Activated CD4-positive, alpha-beta T cell treated with anti-CD3 and anti-CD28 coated beads for 48 hours (primary cell): ENCODE data around the gene CYP4A22.
A peak's percentile ranks its signal among the peaks of the same experiment; 100 is the strongest.
"Not testable (repeated sequence)": the region's sequence is repeated elsewhere in the genome, so short reads cannot be mapped to it uniquely, and the experiment has no call there.

Experiments used
- DNase-seq: peaks from one replicate; pipeline ENCODE4 v3.0.0-alpha.2; 2020

CYP4A22 gene

DNA sequence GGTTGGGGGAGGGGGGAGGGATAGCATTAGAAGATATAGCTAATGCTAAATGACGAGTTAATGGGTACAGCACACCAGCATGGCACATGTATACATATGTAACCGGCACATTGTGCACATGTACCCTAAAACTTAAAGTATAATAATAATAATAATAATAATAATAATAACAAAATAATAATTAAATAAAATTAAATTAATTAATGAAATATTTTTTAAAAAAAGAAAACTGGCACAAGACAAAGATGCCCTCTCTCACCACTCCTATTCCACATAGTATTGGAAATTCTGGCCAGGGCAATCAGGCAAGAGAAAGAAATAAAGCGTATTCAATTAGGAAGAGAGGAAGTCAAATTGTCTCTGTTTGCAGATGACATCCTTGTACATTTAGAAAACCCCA lies 20.7 kb downstream of the CYP4A22 start:
- not testable (repeated sequence) for DNase-seq

DNA sequence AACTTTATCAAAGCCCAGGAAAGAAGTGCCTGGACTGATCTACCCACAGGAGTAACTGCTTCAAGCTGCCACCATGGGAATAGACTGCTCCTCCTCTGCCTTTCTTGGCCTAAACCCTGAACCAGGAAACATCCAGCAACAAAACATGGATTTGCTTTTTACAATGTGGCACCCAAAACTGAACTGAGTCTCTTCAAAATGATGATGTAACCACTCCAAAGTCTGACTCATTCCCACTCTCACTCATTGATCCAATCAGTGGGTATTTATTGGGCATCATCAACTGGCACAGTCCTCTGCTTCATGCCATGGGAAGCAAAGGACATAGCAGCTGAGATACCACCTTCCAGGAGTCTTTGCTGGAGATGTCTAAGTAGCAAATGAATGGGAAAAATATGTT lies 23.5 kb downstream of the CYP4A22 start:
- no peak for DNase-seq

DNA sequence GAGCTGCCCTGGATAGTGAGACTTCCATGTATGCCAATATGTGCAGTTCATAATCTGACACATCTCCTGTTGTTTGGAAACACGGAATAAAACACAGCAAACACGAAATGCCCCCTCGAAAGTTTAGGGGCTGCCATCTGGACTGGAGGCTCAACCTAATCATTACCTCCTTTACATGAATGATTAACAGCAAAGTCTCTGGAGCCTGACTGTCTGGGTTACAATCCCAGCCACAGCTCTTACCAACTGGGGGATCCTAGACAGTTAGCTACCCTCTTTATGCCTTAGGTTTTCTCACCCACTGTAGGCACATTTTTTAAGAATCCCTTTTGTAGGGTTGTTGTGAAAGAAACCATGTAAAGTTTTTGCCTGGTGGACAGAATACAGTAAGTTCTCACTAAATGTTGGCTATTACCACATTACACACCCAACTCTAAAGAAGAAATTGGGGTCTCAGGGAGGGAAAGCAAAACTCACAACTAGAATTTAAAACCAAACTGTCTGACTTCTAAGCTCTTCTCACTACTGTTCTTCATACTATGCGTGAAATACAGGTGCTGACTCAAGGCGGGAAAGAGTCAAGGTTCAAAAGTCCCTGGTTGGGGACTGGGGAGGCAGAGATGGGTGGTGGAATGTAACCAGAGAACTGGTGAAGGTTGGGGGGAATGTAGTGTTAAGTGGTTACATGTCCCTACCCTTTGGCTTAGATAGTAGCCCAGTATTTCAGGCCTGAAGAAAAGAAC lies 24.2 kb downstream of the CYP4A22 start:
- DNase-seq, result no peak

- no peak for DNase-seq
These were observed 27.3 kb downstream of the CYP4A22 start for GRCh38 chr1:47164552-47164951.

GRCh38 chr1:47172782-47173181 lies 35.5 kb downstream of the CYP4A22 start:
- DNase-seq, result no peak

GRCh38 chr1:47174656-47175020 lies 37.4 kb downstream of the CYP4A22 start:
- DNase-seq, result no peak

DNA sequence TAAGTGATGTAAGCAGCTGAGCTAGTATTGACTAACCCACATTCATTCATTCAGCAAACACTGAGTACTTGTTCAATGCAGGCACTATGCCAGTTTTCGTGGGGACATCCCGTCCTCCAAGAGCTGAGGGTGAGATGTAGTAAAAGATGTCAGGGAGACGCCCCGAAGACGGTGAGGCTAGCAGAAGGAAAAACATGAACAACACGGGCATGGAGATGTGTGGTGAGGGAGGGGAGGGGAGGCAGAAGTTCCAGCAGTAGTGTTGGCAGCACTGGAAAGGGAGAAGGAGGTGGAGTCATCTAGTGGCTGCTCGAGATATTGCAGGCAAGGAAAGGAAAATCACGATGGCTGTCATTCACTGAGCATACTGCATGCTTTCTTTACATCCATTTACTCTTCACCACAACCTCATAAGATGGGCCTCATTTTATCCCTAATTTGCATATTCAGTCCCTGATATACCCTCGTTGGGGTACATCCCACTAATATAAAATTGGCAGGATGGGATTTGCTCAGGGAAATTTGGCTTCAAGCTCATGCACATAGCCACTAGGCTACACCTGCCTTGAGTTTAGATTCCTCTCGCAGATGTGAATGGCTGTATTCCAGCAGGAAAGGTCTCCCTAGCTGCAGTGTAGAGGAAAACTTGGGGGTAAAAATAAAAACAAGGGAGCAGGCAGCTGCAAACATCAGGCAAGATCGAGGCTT lies 38.1 kb downstream of the CYP4A22 start:
- DNase-seq, result peak; percentile 63

DNA sequence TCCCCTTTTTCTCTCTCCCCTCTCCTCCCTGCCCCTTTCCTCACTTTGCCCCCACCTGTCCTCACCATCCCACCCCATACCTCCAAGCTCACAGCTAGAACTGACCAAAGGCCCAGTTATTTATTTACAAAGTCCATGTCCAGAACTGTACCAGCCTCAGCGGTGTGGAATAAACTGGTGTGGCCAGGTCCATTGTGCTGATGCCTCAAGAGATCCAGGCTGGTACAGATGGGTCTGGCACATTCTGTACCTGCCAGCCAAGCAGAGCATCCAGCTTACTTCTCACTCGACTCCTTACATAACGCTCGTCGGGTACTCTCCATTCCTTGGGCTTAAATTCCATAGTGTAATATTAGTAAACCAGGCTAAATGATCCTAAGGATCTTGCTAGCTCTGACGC lies 40.8 kb downstream of the CYP4A22 start:
- DNase-seq, result no peak

- no peak for DNase-seq
These were observed 41.4 kb downstream of the CYP4A22 start for GRCh38 chr1:47178654-47179016.

GRCh38 chr1:47179017-47179987 lies 42.1 kb downstream of the CYP4A22 start:
- DNase-seq, result peak; percentile 90

DNA sequence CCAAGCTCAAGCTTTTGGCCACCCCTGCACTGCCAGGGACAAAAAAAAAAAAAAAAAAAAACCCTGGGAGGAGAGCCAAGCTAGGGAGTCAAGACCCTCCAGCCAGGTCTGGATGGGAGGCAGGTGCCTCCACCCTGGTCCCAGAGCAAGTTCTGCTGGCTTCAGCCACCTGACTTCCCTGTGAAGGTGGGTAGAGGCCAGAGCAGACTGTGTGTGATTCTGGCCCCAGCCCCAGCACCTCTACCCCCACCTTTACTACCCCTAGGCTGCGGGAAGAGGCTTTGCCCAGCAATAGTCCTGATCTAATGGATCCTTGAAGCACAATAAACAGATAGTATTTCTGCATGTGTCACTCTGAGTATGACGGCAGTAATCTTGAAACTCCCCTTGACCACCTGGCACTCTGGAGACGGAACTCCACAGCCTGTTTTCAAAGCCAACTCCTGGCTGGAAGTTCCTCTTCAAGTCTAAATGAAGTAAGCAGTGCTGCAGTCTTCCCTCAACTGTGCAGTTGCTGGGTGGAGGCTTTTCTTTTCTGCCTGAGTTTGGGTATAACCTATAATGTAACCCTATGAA lies 42.8 kb downstream of the CYP4A22 start:
- DNase-seq, result no peak

GRCh38 chr1:47180603-47181094 lies 43.4 kb downstream of the CYP4A22 start:
- DNase-seq, result no peak

GRCh38 chr1:47181095-47181954 lies 44.1 kb downstream of the CYP4A22 start:
- DNase-seq, result no peak

DNA sequence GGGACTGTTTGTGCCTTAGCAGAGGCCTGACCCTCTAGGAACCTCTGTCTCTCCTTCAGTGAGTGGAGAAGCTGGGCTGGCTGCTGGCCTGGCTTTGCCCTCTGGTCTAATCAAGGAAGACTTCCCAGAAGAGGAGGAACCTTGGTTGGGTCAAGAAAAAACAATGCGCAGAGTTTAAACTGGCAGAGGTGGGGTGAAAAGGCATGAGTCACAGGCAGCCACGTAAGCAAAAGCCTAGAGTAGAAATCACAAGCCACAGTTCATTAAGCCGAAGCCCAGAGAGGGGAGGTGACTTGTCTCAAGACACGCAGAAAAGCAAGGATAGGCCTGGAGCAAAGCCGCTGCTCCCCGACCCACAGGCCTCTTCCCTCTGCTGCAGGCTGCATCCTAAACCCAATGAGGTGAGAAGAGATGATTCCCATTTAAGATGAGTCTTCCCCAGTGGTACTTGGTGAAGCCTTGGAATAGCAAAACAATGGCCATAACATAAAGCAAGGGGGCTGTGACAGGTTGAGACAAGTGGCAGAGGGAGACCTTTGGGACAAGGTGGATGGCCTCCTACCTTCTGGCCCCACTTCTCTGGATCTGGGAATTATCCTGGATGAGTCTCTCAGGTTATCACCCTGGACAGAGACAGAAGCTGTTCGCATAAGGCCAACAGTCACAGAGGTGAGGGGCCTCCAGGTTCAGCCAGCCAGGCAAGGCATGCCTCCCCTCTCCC lies 44.9 kb downstream of the CYP4A22 start:
- DNase-seq, result no peak

DNA sequence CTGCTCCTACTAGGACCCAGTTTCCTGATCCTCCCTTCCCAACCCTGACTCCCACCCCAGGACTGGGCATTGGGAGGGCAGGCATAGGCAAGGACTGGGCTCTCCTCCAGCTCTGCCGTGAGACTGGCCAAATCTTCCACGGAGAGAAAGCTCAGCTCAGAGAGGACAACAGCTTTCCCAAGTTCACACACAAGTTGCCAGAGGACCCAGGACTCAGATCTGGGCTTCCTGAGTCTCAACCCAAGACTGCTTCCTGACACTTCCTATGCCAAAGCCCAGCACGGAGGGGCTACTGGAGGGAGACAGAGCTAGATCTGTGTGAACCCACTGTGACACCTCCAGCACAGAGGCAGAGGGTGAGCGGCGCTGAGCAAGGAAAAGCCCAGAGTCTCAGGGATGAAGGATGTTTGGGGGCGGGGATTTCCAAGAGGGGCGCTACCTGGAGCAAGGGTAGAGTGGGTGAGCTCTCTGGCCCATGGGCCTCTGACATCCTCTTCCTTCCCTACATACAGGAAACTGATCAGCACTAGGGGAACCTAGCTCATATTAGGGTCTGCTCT lies 45.5 kb downstream of the CYP4A22 start:
- no peak for DNase-seq

- DNase-seq, result no peak
These were observed 46.3 kb downstream of the CYP4A22 start for GRCh38 chr1:47183308-47184089.

GRCh38 chr1:47184090-47184821 lies 47.0 kb downstream of the CYP4A22 start:
- no peak for DNase-seq

DNA sequence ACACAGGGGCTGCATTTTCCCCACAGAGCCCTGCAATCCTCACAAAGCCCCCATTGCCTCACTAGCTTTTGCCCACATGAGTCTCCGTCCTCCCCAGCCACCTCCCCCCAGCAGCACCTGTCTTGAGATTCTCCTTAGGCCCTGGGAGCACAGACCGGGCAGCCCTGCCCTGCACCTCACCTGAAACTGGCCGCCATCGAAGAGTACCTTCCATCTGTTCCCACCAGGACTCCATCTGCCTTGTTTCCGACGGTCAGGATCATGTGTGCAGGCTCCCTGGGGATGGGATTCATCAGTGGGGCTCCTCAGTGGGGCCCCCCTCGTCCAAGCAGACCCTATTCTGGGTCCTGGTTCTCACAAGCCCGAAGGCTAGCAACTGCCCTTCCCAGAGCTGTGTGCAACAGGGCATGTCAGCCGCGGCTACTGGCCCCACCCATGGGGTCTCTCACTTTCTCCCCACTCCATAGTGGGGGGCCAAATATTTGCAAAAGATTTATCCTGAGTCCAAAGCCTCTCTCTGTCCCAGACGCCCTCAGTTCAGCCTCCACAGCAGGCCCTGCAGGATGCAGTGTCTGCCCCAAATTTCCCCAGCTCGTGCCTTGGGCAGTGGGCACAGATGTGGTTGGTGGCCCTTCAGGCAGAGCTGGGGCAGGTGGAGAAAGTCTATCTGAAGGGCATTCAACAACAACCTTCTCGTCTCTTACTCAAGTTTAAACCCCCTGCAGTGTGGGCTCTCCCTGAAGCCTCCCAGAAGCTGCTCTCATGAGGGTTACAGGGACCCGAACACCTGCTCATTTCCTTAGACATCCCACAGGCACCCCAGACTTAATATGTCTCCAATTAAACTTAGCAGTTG lies 47.8 kb downstream of the CYP4A22 start:
- no peak for DNase-seq
